GM18519 (cell line): ENCODE measurements around the gene MYL6B.

Experiments
- ATAC-seq: cut with Tn5 transposase; IDR thresholded peaks from one replicate; pipeline ENCODE4 v1.9.1; 2021; ENCODE audit warnings: mild to moderate bottlenecking, moderate library complexity; ENCODE audit not compliant: unreplicated experiment, low FRiP score

MYL6B gene

GRCh38 chr12:56121204-56121870 is 31.1 kb upstream of the MYL6B start:
- ATAC-seq, result no peak

DNA sequence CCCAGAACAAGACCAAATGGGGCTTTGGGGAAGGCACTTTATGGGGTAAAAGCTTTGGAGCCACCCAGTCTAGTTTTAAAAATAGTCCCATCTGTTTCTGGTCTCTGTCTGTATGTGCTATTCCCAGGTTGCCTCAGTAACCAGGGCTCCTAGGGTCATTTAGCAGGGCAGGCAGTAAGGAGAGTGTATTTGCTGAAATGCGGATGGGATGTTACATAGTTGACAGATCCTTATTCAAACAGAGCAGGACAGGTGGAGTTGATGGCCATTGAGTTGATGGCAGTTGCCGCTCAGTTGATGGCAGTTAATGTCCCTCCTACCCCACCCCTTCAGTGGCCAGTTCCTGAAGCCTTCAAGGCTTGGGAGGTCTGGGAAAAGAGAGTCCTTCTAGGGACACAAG is 29.8 kb upstream of the MYL6B start:
- no peak for ATAC-seq

GRCh38 chr12:56124133-56124532 is 28.3 kb upstream of the MYL6B start:
- ATAC-seq, result no peak

GRCh38 chr12:56126732-56127239 is 25.6 kb upstream of the MYL6B start:
- ATAC-seq, result no peak

DNA sequence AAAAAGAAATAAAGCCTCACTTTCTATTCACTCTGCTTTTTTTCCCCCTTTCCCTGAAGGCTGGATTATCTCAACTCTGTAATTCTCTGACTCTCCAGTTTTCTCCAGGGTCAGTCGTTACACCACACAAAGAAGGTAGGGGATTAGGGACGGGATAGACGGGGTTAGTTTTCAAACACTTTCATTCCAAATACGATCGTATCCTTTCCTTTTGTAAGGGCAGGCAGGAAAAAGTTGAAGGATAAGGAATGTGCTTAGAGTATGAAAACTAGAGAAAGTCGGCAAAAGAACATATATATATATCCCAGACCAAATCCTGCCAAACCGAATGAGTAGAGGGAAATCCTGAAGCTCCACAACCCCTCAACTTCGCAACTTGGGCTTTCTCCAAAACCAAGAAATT is 24.9 kb upstream of the MYL6B start:
- ATAC-seq, result no peak

DNA sequence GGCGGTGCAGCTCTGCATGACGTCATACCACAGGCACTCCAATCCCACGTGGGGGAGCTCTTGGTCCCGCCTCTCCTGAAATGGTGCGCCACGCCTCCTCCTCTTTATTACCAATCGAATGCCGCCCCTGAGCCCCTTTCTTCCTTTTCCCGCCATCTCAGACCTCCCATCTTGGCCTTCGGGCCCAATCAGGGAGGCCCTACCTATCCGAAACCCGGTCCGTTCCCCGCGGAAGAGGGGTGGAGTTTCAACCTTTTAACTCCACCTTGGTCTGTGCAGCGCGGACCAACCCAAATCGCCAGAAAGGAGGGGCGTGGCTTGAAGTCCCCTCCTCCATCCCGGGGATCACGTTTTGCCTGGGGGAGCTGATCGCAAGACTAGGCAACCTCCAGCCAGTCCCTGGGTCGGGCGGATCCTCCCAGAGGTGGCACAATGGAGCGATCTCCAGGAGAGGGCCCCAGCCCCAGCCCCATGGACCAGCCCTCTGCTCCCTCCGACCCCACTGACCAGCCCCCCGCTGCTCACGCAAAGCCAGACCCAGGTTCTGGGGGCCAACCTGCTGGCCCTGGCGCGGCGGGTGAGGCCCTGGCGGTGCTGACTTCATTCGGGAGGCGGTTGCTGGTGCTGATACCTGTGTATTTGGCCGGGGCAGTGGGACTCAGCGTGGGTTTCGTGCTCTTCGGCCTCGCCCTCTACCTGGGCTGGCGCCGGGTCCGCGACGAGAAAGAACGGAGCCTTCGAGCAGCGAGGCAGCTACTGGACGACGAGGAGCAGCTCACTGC is 24.3 kb upstream of the MYL6B start, which contains the start of gene ESYT1:
ESYT1 (plus strand) TSS at position 380 of the 782 bp plus-strand sequence; CDS start at position 433, 53 bp downstream.
- peak; percentile 74 for ATAC-seq

GRCh38 chr12:56128670-56129205 is 23.6 kb upstream of the MYL6B start:
- no peak for ATAC-seq

GRCh38 chr12:56129206-56129941 is 23.0 kb upstream of the MYL6B start:
- no peak for ATAC-seq

DNA sequence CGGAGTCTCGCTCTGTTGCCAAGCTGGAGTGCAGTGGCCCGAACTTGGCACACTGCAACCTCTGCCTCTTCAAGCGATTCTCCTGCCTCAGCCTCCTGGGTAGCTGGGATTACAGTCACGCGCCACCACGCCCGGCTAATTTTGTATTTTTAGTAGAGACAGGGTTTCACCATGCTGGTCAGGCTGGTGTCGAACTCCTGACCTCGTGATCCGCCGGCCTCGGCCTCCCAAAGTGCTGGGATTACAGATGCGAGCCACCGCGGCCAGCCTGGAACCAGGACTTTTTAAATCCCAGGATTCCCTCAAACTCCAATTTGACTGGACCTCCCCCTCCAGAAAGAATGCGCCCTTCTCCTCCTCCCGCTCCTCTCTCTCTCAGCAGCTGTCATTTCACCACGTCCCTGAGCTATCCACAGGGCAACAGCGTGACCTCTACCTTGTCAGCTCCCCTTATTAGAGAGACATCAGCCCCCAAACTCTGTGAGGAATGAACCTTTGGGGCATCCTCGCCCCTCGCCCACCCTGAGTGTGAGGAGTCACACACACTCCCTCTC is 22.4 kb upstream of the MYL6B start:
- ATAC-seq, result no peak

- no peak for ATAC-seq
These were observed 21.5 kb upstream of the MYL6B start for GRCh38 chr12:56130876-56131275.

DNA sequence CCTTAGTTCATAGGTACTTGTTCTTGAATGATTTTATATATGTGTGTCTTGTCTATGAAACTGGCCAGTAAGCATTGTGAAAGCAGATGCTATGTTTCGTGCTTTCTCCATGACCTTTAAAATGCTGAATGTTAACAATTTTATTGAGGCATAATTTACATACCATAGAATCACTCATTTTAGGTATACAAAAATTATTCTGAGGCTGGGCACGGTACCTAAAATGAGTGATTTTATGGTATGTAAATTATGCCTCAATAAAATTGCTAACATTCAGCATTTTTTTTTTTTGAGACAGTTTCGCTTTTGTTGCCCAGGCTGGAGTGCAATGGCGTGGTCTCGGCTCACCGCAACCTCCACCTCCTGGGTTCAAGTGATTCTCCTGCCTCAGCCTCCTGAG is 17.5 kb upstream of the MYL6B start:
- ATAC-seq, result no peak

DNA sequence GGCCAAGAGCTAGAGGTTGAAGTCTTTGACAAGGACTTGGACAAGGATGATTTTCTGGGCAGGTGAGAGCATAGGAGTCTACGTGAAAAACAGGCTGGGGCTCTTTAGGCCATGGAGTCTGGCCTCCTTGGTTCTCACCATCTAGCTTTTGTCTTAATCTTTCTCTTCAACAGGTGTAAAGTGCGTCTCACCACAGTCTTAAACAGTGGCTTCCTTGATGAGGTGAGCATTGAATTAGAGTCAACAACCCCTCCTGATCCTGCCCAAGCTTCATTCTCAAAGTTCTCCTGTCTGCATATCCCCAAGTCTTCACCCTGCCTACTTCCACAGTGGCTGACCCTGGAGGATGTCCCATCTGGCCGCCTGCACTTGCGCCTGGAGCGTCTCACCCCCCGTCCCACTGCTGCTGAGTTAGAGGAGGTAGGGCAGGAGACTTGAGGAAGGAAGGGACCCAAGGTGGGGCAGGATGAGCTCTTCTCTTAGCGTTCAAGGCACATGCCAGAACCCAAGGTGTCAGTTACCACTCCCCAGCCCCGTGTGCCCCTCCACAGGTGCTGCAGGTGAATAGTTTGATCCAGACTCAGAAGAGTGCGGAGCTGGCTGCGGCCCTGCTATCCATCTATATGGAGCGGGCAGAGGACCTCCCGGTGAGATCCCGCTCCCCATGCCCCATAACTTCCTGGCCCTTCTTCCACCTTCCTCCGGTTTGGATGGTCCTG is 14.4 kb upstream of the MYL6B start:
- ATAC-seq, result no peak

DNA sequence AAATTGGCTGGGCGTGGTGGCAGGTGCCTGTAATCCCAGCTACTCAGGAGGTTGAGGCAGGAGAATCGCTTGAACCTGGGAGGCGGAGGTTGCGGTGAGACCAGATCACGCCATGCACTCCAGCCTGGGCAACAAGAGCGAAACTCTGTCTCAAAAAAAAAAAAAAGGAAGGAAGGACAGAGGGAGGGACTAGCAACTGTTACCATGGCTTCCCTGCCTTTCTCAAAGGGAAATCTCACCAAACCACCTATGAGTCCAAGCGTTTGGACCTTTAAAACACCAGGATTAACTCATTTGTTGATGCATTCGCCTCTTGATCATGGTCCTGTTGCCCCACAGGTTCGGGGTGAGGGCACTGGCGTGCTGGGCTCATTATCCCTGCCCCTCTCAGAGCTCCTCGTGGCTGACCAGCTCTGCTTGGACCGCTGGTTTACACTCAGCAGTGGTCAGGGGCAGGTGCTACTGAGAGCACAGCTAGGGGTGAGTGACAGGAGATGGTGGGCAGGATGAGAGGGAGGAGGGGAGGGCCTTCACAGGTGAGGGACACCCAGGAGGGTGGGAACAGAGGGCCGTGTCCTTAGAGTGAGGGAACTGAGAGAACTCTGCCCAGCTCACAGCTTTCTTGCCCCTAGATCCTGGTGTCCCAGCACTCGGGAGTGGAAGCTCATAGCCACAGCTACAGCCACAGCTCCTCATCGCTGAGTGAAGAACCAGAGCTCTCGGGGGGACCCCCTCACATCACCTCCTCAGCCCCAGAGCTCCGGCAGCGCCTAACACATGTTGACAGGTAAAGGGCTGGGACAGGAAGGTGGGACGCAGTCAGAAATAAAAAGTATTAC is 10.2 kb upstream of the MYL6B start:
- no peak for ATAC-seq

- no peak for ATAC-seq
These were observed 9.2 kb upstream of the MYL6B start for GRCh38 chr12:56143217-56143616.

DNA sequence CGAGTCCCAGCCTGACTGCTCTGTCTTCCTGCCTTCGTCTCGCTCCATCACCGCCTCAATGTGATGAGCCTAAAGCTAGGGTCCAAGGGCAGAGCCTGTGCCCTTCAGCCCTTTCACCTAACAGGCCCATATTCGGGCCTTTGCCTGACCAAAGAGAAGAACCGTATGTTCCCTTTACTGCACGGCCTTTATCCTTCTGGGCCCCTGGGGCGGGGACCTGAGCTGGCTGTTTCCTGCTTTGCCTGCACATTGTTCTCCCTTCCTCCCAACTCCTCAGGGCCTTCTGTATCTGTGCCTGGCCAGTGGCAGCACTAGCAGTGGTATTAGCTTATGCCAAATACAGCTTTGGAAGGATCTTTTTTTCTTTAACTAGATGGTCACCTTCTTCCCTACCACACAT is 8.5 kb upstream of the MYL6B start:
- no peak for ATAC-seq

DNA sequence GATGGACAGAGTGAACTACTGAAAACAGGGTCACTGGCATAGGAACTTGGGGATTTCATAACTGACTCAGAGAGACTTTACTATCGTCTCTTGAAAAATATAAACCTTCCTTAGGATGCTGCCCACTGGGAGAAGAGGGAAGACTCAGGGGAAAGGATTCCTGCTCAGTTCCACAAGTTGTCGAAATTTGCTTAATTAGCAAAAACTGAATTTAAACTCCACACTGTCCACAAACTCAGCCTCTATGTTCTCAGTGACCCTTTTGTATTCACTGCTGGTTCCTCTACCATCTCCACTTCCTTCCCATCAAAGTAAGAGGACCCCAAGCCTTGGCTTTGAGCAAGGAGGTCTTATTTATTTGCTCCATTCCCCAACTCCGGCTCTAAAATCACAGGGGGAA is 7.2 kb upstream of the MYL6B start:
- ATAC-seq, result no peak

DNA sequence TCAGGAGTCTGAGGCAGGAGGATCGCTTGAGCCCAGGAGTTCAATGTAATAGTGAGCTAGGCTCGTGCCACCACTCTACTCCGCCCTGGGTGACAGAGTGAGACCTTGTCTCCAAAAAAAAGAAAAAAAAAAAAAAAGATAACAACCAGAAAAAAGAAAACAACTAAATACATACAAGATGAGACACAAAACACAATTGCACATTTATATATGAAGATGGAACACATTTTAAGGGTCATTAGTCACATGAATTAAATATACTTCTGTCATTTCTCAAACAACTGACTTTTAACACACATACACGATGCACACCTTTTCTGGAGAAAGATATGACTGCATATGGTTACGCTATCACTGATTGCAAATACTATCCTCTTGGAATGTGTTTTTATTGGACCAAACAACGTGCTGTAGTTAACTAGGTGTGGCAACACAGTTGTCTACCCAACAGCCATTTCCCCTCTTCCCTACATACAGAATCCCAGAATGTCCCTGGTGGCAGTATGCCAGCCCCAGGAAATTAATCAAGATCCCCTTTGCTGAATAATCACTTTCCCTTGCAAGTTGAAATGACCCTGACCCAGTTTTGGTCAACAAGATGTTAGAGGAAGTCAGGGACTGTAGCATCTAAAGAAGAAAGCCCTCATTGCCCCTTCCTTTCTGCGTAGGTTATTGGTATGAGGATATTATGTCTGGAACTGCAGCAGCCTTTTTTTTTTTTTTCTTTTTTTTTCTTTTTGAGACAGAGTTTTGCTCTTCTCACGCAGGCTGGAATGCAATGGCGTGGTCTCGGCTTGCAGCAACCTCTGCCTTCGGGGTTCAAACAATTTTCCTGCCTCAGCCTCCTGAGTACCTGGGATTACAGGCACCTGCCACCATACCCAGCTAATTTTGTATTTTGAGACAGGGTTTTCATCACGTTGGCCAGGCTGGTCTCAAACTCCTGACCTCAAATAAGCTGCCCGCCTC is 5.6 kb upstream of the MYL6B start:
- no peak for ATAC-seq

DNA sequence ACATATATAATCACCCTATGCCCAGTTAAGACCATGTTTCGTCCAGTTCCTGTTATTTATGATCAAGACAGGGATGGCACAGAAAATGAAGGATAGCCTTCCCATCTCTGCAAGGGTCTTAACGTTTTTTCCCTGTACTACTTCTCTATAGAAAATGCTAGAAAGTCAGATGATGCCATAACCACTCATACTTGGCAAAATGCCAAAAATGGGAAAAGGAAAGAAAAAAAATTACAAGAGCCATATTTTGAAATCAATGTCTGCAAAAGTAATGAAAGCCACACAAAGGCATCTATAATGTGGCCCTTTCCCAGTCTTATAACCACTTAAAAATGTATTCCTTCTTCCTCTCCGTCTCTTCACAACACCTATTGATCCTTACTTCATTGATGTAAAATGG is 1.8 kb upstream of the MYL6B start:
- ATAC-seq, result no peak
